ENCODE measurements around the gene CNTN1.
"Not testable (repeated sequence)": the region's sequence is repeated elsewhere in the genome, so short reads cannot be mapped to it uniquely, and the experiment has no call there.

CNTN1 gene

GRCh38 chr12:41034686-41035085 lies 342.4 kb downstream of the CNTN1 start:
- DNase-seq (ENCODE audit: low read depth): peak; percentile 89

DNA sequence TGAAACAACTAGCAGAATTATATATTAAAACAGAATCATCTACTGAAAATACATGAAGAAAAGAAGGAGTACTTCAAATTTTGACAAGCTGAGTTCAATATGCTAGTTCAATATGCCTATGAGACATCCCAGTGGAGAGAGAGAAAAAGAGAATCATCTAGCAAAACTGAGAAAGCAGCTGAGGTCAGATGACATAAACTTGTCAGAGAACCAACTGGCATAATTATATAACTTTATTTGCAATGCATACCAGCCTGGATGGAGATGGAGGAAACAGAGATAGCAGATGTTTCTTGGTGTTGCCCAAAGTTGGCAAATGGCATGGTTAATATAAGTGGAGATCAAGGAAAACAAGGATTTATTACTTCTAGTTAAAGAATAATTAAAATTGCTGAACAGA lies 347.2 kb downstream of the CNTN1 start:
- no peak for DNase-seq (ENCODE audit: low read depth)

DNA sequence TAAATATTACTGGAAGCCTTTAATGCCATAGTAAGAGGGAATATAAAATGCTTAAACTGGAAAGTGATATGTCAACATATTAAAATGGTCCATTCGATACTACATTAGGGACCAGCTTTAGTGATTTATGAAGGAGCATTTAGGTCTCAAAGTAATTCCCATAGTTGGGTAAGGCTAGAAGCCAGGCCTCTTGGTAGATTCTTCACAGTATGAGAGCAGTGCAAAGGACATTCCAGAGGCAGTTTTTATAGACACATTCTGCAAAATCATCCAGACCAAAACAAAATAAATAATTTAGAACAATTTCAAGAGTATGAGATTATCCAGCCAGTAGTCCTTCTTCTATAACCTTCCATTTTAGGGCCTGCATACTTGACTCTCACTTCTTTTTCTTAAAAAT lies 353.3 kb downstream of the CNTN1 start:
- no peak for DNase-seq (ENCODE audit: low read depth)

DNA sequence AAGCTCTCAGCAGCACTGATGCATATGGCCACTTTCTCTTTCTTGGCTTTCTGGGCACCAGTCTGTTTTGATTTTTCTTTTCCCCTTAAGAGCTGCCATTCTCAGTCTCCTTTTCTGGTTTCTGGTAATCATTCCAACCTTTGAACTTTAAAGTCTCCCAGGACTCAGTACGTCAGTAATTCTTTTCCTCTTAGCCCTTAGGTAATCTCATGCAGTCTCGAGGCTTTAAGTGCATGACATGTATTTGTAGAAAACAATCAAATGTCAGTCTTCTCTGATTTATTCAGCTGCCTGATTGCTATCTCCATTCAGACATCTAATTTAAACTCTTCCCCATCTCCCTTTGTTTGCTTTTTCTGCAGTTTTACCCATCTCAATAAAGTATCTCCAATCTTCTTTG lies 356.8 kb downstream of the CNTN1 start:
- no peak for DNase-seq (ENCODE audit: low read depth)

DNA sequence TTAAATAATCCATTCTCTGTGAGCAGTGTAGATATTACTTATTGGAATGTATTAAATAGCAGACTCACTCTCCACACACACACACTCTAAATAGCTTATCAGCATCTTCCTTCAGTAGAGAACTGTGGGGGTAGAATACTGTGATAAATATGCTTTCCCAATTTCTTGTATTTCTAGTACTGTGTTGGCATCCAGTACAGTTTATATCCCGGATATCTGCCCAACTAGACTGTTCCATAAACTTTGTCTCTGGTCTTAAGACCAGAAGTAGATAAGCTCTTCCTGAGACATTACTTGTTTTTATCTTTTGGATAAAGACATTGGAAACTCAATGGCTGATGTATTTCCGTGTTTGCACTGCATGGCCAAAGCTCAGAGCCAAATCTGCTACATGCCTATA lies 359.7 kb downstream of the CNTN1 start:
- peak; percentile 74 for DNase-seq (ENCODE audit: low read depth)

DNA sequence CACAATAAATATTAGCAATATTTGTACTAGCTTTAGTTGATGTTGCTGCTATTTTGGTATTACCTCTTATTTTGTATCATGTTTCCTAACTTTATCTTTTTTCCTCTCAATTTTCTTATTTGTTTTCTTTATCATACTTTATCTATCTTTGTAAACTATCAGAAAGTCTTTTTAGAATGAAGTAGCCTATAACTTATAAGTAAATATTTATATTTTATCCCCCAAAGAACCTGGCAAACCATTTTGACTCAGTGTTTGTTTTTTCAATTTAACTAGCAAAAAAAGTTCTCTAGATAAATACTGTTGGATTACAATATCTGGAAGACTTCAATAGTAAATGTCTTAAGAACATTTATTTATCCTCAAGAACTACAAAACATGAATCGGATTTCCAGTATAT lies 360.2 kb downstream of the CNTN1 start:
- DNase-seq (ENCODE audit: low read depth): no peak

DNA sequence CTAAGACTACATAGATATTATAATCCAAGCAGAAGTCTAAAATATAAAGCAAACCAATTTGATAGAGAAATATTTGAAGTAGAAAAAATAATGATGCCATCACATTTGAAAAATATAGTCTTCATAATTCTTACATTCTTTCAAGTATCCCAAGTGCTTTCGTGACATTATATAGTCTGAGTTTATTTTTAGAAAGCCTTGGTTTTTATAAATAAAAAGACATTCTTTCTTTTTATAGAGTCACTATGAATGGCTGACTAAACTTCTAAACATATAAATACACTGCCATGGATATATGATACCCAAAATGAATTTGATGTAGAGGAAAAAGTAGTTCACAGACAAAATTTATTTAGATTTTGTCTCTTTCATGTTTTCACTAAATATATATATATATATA lies 360.8 kb downstream of the CNTN1 start:
- DNase-seq (ENCODE audit: low read depth): no peak

DNA sequence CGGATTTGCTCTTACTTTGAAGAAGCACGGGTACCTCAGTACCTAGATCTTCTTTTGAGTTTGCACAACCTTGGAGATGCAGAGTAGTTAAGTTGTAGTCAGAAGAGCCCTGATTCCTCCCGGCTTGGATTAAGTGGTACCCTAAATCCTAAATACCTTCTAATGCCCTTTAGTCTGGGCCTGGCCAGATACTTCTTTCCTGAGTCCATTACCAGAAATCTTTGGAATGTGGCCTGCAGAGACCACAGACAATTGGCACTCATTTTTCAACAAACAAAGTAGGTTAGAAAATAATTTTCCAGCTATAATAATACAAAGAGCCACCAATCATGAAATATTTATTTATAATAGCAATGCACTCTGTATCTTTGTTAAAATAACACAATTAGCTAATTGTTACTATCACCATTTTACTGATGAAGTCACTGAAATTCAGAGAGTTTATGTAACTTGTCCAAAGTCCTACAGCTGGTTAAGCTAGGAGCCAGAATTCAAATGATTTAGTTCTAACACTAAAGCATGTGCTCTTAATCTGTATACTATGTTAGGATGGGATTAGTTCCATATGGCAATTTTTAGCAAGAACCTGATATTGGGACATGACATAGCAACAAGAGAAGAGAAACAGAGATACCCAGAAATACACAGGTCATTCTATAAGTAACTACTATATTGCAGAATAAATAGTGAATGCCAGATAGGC lies 363.8 kb downstream of the CNTN1 start:
- peak; percentile 67 for DNase-seq (ENCODE audit: low read depth)

- no peak for DNase-seq (ENCODE audit: low read depth)
These were observed 366.0 kb downstream of the CNTN1 start for GRCh38 chr12:41058266-41058665.

GRCh38 chr12:41061192-41061591 lies 369.0 kb downstream of the CNTN1 start:
- DNase-seq (ENCODE audit: low read depth): no peak

- peak; percentile 42 for DNase-seq (ENCODE audit: low read depth)
These were observed 372.2 kb downstream of the CNTN1 start for GRCh38 chr12:41064411-41064810.

DNA sequence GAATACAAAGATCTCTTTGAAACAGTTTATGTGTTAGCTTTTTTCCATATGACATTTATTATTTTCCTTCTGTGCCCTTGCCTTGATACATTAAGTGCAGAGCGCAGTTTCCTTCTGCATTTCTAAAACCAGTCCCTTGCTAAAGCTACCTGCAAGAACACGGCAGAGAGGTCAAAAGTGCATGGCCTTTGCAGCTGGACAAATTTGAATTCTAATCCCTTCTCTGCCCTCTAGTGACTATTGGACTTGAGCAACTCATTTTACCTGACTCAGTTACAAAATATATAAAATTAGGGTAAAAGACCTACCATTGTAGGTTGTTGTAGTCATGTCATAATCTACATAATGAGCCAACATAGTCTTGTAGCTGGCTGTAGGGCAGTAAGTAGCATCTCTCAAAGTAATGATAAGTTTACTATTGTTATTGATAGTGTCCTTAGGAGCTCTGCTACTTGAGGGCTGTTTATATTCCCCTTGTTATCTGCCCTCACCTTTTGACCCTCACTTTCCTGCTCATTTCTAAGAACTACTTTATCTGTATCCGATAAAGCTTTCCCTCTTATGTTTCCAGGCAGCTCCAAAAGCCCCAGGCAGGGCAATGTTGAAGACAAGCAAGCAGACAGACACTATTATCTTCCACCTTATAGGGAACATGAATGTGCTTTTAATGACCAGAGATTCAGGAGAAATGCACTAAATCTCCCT lies 375.9 kb downstream of the CNTN1 start:
- DNase-seq (ENCODE audit: low read depth): no peak

- no peak for DNase-seq (ENCODE audit: low read depth)
These were observed 381.6 kb downstream of the CNTN1 start for GRCh38 chr12:41073633-41074472.

GRCh38 chr12:41074473-41074769 lies 382.2 kb downstream of the CNTN1 start:
- DNase-seq (ENCODE audit: low read depth): no peak

DNA sequence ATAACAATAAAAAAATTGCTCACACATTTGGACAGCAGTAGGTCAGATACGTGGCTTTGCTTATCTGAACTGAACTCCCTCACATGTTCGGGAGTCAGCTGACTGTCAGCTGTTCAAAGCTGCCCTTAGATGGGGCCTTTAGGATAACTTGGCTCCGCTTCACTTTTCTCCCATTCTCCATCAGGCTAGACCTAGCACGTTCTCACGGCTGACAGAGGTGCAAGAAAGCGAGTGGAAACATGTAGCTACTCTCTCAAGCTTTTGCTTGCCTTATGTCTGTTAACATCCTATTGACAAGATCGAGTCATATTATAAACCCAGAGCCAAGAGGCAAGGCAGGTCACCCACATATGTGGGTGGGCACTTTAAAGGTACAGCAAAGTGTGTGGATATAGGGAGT lies 383.9 kb downstream of the CNTN1 start:
- DNase-seq (ENCODE audit: low read depth): no peak

GRCh38 chr12:41081241-41081640 lies 389.0 kb downstream of the CNTN1 start:
- DNase-seq (ENCODE audit: low read depth): not testable (repeated sequence)

DNA sequence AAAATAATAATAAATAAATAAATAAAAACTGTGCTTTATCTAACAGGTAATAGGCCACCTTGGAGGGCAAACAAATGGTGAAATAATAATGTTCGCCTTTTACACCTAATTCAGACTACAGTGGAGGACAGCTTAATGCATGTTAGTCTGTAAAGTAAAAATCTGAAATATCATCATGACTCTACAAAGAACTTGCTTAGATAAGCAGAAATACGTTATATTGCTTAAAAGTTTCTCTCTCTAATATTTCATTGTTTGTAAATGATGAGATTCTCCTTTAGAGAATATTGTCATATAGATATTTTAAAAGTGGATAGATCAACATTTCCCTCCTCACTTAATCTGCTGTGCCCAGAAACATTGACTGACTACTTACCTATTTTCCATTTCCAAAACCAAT lies 397.2 kb downstream of the CNTN1 start:
- no peak for DNase-seq (ENCODE audit: low read depth)

- DNase-seq (ENCODE audit: low read depth): no peak
These were observed 399.9 kb downstream of the CNTN1 start for GRCh38 chr12:41092115-41092514.

GRCh38 chr12:41096797-41097196 lies 404.6 kb downstream of the CNTN1 start:
- no peak for DNase-seq (ENCODE audit: low read depth)

GRCh38 chr12:41100572-41100971 lies 408.3 kb downstream of the CNTN1 start:
- peak; percentile 4 for DNase-seq (ENCODE audit: low read depth)

GRCh38 chr12:41101806-41102205 lies 409.6 kb downstream of the CNTN1 start:
- DNase-seq (ENCODE audit: low read depth): peak; percentile 64

DNA sequence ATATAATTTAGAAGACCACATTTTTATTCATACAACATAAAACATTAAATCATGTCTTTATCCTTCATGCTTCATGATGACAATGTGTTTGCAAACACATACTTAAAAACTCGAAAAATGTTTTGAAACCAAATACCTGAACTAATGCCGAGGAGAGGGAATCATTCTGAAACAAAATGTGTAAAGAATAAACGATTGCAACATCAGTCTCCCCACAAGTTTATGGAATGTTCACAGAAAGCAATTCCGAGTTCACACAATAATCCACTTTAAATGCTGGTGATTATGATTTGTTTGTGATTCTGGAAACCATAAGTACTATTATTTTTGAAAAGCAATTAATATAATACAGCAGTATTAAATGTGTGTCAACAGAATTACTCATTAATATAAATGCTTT lies 411.4 kb downstream of the CNTN1 start:
- peak; percentile 89 for DNase-seq (ENCODE audit: low read depth)

- no peak for DNase-seq (ENCODE audit: low read depth)
These were observed 414.1 kb downstream of the CNTN1 start for GRCh38 chr12:41106315-41106714.
